Mucosa of gallbladder (tissue), 1 donor: ENCODE results near the gene FSTL4. TPM values are rescaled to one million over a fixed set of nuclear protein-coding genes. Genes with fewer than 3 reads are reported as not detected.

ENCODE experiments used
- DNase-seq: peaks from one replicate; pipeline ENCODE4 v3.0.0-alpha.2; 2020; ENCODE audit warnings: low spot score
- total RNA-seq: library from RNA; stranded (reverse); gene quantifications from one replicate; pipeline ENCODE4 v1.2.1, GENCODE V29; 2021
- donor health status: DM: no; HTN: no; CAD: no.

Gene FSTL4
- total RNA-seq, 1 donor from 2014 or later, result 0.58 TPM

GRCh38 chr5:133404724-133405123, 207.6 kb downstream of the FSTL4 start:
- no peak for DNase-seq

DNA sequence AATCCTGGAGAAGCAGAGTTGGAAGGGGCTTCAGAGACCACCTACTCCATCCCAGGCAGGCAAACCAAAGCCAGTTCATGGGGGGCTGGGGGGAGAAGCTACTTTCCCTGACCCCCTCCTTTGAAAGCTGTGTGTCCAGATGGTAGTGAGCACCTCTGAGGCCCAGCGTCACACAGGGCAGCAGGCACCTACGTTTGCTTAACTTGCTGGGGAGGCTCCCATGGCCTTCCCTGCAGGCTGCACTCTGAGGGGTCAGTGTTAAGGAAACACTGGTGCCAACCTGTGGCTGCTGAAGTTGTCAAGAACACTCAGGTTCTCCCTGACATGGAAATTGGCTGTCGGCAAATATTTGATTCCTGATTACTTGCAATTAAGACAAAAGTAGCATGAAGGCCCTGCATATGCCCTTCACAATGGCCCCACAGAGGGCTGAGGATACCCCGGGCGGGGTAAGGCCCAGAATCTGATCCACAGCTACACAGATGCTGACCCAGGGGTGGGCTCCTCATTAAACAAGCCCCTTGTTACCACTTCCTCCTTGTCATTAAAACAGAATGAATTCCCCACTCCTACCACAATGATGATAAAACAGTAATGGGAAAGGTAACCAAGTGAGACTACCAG, 208.5 kb downstream of the FSTL4 start:
- no peak for DNase-seq

GRCh38 chr5:133402775-133403174, 209.6 kb downstream of the FSTL4 start:
- DNase-seq, result peak; percentile 4

DNA sequence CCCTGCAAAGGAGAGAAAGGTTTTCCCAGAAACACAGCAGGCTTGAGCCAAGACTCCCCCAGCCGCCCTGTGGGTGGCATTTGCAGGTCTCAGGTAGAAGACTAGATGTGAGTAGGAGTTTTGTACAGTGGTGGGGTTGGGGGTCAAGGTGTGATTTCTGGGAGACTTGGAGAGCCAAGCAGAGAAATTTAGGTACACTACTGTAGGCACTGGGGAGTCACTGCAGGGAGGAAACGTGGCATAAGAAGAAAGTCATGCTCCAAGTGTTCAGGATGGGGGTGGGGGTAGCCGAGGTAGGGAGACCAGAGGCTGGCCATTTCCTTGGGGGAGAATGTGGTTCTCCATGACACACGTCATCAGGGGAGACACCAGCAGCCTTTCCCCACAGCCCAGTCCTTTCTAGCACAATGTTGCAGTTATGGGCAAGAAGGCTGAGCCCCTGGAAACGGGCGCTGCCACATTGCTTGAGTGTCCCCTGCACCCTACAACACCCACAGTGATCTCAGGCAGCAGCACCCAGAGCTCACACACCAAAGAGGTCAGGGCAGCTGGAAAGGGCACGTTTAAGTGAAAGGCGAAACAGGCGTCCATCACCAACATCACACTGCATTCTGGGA, 210.5 kb downstream of the FSTL4 start:
- DNase-seq, result peak; percentile 5

DNA sequence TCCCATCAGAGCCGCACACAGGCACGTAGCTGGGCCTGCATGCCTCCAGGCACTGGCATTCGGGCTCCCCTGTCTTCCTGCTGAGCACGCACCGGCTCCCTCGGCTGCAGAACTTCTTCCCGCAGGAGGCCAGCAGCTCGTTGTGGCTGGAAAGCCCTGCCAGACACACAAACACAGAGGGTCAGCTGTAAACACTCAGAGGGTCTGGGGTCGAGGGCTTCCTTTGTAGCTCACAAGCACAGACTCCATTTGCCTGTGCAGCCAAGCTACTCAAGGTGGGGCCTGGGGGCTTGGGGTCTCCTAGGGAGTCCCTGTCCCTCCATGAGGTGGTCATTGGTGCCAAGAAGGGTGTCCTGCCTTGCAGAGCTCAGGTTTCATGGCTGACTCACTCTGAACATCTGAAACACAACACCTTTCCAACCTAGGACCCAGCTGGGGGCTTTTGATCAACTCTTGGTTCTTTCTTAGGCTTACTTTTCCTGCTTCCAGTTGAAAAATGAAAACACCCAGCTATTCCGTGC, 211.4 kb downstream of the FSTL4 start:
- DNase-seq, result peak; percentile 6

- DNase-seq, result peak; percentile 2
Measured at GRCh38 chr5:133400120-133400519, 212.2 kb downstream of the FSTL4 start.

GRCh38 chr5:133399247-133399891, 213.0 kb downstream of the FSTL4 start:
- DNase-seq, result no peak

GRCh38 chr5:133398646-133399101, 213.7 kb downstream of the FSTL4 start:
- DNase-seq, result no peak

DNA sequence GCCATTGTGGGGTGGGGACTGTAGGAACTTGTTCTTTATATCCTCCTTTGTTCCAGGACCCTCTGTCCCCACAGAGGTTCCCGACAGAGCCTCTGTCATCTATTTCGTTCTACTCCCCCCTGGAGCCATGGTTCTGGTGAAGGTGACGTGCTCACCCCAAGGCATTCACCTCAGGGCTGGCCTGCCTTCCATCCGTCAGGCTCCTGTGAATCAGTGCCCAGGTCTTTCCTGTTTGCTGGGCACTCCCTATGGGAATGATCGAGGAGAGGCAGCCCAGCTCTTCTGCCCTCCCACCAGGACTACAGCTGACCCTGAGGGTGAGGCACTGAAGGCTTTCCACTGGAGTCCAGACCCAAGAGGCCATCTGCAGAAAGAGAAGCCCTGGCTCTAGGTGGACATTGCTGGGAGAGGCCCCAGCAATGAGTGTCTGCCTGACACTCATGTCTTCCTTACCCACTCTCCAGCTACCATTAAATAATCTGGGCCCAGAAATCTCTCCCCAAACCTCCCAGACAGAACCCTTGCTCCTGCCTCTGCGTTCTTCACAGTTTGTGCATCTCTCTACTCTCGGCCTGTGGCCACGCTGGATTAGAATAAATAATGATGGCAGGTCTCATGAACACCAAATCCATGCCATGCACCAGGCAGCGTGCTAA, 214.2 kb downstream of the FSTL4 start:
- DNase-seq, result no peak

DNA sequence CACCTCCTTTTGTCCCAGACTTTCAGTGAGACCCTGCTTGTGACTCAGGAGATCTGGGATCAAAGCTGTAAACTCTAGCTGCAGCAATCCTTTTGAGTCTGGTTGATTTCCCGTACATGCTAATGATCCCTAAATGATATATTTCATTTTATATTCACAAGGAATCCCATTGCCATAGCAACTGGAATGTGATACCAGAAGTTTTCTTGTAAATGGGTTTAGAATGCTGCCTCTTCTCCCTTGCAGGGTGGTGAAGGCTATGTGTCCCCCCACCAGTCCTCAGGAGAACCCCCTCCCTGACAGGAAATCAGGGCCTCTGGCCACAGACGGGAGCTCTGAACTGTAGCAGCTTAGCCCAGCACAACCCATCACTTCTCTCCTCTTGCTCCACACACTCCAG, 215.0 kb downstream of the FSTL4 start:
- DNase-seq, result no peak

- DNase-seq, result no peak
Measured at GRCh38 chr5:133396814-133397213, 215.5 kb downstream of the FSTL4 start.

GRCh38 chr5:133396187-133396741, 216.1 kb downstream of the FSTL4 start:
- peak; percentile 7 for DNase-seq

DNA sequence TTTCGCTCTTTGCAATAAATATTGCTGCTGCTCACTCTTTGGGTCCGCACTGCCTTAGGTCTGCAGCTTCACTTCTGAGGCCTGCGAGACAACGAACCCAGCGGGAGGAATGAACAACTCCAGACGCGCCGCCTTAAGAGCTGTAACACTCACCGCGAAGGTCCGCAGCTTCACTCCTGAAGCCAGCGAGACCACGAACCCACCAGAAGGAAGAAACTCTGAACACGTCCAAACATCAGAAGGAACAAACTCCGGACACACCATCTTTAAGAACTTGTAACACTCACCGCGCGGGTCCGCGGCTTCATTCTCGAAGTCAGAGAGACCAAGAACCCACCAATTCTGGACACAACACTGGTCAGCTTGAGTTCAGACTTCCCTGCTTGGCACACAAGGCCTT, 217.1 kb downstream of the FSTL4 start:
- DNase-seq, result peak; percentile 7

DNA sequence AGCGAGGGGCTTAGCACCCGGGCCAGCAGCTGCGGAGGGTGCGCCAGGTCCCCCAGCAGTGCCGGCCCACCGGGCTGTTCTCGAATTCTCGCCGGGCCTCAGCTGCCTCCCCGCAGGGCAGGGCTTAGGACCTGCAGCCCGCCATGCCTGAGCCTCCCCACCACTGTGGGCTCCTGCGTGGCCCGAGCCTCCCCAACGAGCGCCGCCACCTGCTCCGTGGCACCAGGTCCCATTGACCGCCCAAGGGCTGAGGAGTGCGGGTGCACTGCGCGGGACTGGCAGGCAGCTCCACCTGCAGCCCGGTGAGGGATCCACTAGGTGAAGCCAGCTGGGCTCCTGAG, 217.9 kb downstream of the FSTL4 start:
- peak; percentile 7 for DNase-seq

GRCh38 chr5:133393776-133394476, 218.4 kb downstream of the FSTL4 start:
- DNase-seq, result peak; percentile 6

DNA sequence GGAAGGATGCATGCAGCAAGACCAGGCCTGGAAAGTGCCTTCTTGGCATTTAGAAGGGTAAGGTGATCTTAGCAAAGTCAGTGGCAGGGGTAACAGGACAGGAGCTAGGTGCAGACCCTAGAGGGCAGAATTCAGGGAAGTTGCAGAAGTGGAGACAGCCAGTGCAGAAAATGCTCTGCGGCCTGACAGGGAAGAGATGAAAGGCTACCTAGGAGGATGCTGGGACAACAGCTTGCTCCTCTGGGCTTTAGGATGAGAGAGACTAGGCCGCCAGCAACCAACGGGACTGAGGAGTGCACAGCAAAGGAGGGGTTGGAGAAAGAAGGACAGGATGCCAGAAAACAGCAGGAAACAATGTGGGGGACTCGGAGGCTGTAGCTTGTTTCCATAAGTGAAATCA, 219.9 kb downstream of the FSTL4 start:
- peak; percentile 7 for DNase-seq

GRCh38 chr5:133391354-133392136, 220.8 kb downstream of the FSTL4 start:
- no peak for DNase-seq

DNA sequence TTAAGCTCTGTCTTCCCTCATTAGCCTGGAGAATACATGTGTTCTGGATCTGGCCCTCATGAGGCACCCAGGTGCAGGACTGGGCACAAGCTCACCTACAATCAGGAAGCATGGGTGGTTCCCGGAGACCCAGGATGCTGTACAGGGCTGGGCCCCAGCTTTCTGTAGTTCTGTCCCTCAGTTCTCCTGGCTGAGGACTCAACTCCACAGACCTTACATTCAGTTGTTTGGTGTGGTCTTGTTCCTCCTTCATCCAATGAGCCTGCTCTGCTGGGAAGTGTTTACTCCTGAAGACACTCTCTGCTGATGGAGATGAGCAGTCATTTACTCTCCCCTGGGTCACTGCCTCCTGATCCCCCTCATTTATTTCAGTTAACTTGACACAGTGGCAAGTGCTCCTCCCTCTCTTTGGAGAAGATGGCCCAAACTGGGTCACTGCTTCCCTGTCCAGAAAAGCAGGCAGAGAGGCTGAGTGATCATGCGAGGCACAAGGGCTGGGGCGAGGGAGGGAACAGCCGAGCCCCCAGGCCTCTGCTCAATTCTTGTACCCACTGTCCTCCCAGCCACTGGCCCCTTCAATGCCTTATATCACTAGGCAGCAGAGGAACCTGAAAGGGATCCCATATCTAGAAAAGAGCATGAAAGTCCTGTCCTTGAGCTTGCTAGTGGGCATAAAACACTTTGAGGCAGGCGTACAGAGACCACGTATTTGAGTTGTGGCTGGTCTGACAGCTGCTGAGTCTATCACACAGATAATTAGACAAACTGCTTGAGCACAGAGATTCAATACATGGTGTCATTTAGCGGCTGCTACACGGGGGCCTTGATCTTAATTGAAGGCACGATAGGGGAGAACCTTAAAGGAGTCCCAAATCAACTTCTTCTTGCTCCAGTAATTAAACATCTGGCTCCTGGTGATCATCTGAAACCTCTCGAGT, 221.7 kb downstream of the FSTL4 start:
- DNase-seq, result no peak

DNA sequence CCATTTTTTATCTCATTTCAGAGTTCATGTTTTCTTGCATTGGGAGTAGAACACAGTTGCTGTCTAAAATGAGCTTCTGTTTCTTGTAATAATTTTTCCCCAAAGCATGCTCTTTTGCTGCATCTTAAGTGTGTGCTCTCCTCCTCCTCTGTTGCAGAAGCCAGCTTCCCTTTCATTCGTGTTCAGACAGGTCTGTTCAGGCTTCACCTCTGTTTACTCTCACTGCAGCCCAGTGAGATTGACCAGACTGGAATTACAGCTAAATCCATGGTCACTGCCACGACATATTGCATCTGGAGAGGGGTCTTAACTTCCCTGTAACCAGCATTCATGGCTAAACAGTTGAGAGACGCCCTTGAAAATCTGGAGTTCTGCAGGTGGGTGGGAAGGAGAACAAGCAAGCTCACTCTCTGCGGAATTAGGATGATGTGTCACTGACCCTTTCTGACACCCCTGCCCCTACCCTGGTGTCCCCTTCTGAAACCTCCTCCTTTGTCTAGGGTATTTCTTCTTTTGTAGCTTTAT, 223.2 kb downstream of the FSTL4 start:
- DNase-seq, result no peak
